Measurements from ENCODE around the gene TENM4. TPM values are rescaled to one million over a fixed set of nuclear protein-coding genes. Genes with fewer than 3 reads are reported as not detected.

TENM4 gene
- total RNA-seq, 2 donors from 2014 or later, result 68.2 to 130 TPM

- no peaks in the 10 kb centered on the region for H3K9me3 ChIP-seq (ENCODE audit: control insufficient read depth, low read length)
- no peaks in the 10 kb centered on the region for H3K27me3 ChIP-seq (ENCODE audit: control insufficient read depth, insufficient read depth, low read length, poor library complexity, severe bottlenecking)
- no peak overlapping the region for H3K4me3 ChIP-seq (ENCODE audit: low read length)
- no peak overlapping the region for H3K9ac ChIP-seq (ENCODE audit: extremely low read depth, low read length, poor library complexity, severe bottlenecking)
- Mint-ChIP-seq H3K4me3 (no peak overlapping the region), H3K27ac (no peak overlapping the region), H3K4me1 (peaks cover 65% of the 10 kb centered on the region), H3K27me3 (ENCODE audit: insufficient read depth) (no peaks in the 10 kb centered on the region), H3K9me3 (no peaks in the 10 kb centered on the region), H3K36me3 (ENCODE audit: low read depth) (peaks cover 38% of the 10 kb centered on the region)
- no peaks in the 10 kb centered on the region for H3K36me3 ChIP-seq (ENCODE audit: control insufficient read depth, insufficient read depth, low read length)
- no peak for TF ChIP-seq CTCF (conservative IDR thresholded peaks at IDR 0.05)
- WGBS, 2 experiments (ENCODE audit: insufficient coverage in 1 of 2, insufficient read length in 1 of 2), result 76 to 77% methylated on average over 3 of the region's 3 CpGs
- peaks cover 27% of the 10 kb centered on the region for H3K4me1 ChIP-seq (ENCODE audit: control insufficient read depth, insufficient read depth, low read length)
- peak; percentile 35 for DNase-seq
- H3K27ac ChIP-seq (ENCODE audit: low read depth, low read length), result no peak overlapping the region
These were observed 653.1 kb downstream of the TENM4 start for GRCh38 chr11:78787696-78788095.

GRCh38 chr11:78786746-78787145, 654.1 kb downstream of the TENM4 start:
- H3K36me3 ChIP-seq (ENCODE audit: control insufficient read depth, insufficient read depth, low read length), result no peaks in the 10 kb centered on the region
- no peak overlapping the region for H3K27ac ChIP-seq (ENCODE audit: low read depth, low read length)
- Mint-ChIP-seq H3K36me3 (ENCODE audit: low read depth) (peaks cover 35% of the 10 kb centered on the region), H3K27me3 (ENCODE audit: insufficient read depth) (no peaks in the 10 kb centered on the region), H3K9me3 (no peaks in the 10 kb centered on the region), H3K27ac (peak overlapping the region; percentile 23), H3K4me3 (no peak overlapping the region), H3K4me1 (peaks cover 65% of the 10 kb centered on the region)
- H3K4me3 ChIP-seq (ENCODE audit: low read length), result no peak overlapping the region
- no peak overlapping the region for H3K9ac ChIP-seq (ENCODE audit: extremely low read depth, low read length, poor library complexity, severe bottlenecking)
- peaks cover 27% of the 10 kb centered on the region for H3K4me1 ChIP-seq (ENCODE audit: control insufficient read depth, insufficient read depth, low read length)
- no peaks in the 10 kb centered on the region for H3K27me3 ChIP-seq (ENCODE audit: control insufficient read depth, insufficient read depth, low read length, poor library complexity, severe bottlenecking)
- DNase-seq, result no peak
- WGBS, 2 experiments (ENCODE audit: insufficient coverage in 1 of 2, insufficient read length in 1 of 2), result 93 to 100% methylated on average over 2 to 20 of the region's 20 CpGs
- H3K9me3 ChIP-seq (ENCODE audit: control insufficient read depth, low read length), result no peaks in the 10 kb centered on the region
- TF ChIP-seq CTCF (conservative IDR thresholded peaks at IDR 0.05), result no peak

GRCh38 chr11:78786086-78786485, 654.7 kb downstream of the TENM4 start:
- H3K4me1 Mint-ChIP-seq, result peaks cover 65% of the 10 kb centered on the region
- H3K9me3 ChIP-seq (ENCODE audit: control insufficient read depth, low read length), result no peaks in the 10 kb centered on the region
- peaks cover 36% of the 10 kb centered on the region for H3K36me3 Mint-ChIP-seq (ENCODE audit: low read depth)
- H3K4me1 ChIP-seq (ENCODE audit: control insufficient read depth, insufficient read depth, low read length), result peaks cover 27% of the 10 kb centered on the region
- no peak overlapping the region for H3K27ac ChIP-seq (ENCODE audit: low read depth, low read length)
- 79 to 81% methylated on average over 5 of the region's 5 CpGs for WGBS, 2 experiments (ENCODE audit: insufficient coverage in 1 of 2, insufficient read length in 1 of 2)
- H3K4me3 Mint-ChIP-seq, result no peak overlapping the region
- H3K9ac ChIP-seq (ENCODE audit: extremely low read depth, low read length, poor library complexity, severe bottlenecking), result no peak overlapping the region
- peak overlapping the region; percentile 59 for H3K27ac Mint-ChIP-seq
- no peak for TF ChIP-seq CTCF (conservative IDR thresholded peaks at IDR 0.05)
- DNase-seq, result peak; percentile 30
- no peak overlapping the region for H3K4me3 ChIP-seq (ENCODE audit: low read length)
- H3K9me3 Mint-ChIP-seq, result no peaks in the 10 kb centered on the region
- H3K27me3 Mint-ChIP-seq (ENCODE audit: insufficient read depth), result no peaks in the 10 kb centered on the region
- H3K27me3 ChIP-seq (ENCODE audit: control insufficient read depth, insufficient read depth, low read length, poor library complexity, severe bottlenecking), result no peaks in the 10 kb centered on the region
- no peaks in the 10 kb centered on the region for H3K36me3 ChIP-seq (ENCODE audit: control insufficient read depth, insufficient read depth, low read length)

Measured in endodermal cell (in vitro differentiated cells).